SK-N-MC (cell line): ENCODE measurements around the gene RAN.
"Not testable (repeated sequence)": the region's sequence is repeated elsewhere in the genome, so short reads cannot be mapped to it uniquely, and the experiment has no call there.

ENCODE experiments used
- DNase-seq: peaks from one replicate; pipeline ENCODE4 v3.0.0-alpha.2; 2011; ENCODE audit warnings: low read depth, low spot score
- H3K27ac ChIP-seq: fragments of 200-600 bp; sonication (generic); 2 replicates; pipeline ENCODE4 v1.5.1; 2016; ENCODE audit warnings: mixed run types
- H3K36me3 ChIP-seq: fragments of 200-600 bp; sonication (generic); 2 replicates; pipeline ENCODE4 v1.6.1; 2017; ENCODE audit warnings: antibody characterized with exemption, low read length, mixed read lengths; ENCODE audit not compliant: insufficient read depth
- H3K4me3 ChIP-seq: fragments of 200-600 bp; sonication (generic); 2 replicates; pipeline ENCODE4 v1.5.1; 2016
- H3K9ac ChIP-seq: fragments of 200-600 bp; sonication (generic); 2 replicates; pipeline ENCODE4 v1.8.0; 2017; ENCODE audit warnings: mixed run types, mixed read lengths; ENCODE audit not compliant: insufficient read length
- H3K9me3 ChIP-seq: fragments of 200-600 bp; sonication (generic); 2 replicates; pipeline ENCODE4 v1.6.1; 2017; ENCODE audit warnings: low read depth, mild to moderate bottlenecking, antibody characterized with exemption, low read length, moderate library complexity, mixed read lengths
- EZH2 ChIP-seq: fragments of 200-600 bp; sonication (generic); IDR thresholded peaks from one replicate; pipeline ENCODE4 v1.6.1; 2017; ENCODE audit warnings: antibody characterized with exemption
- FOXP2 ChIP-seq: optimal IDR thresholded peaks from 2 replicates; pipeline ENCODE3; 2011; ENCODE audit warnings: mild to moderate bottlenecking, moderate library complexity; ENCODE audit not compliant: insufficient read depth; ENCODE audit errors: extremely low read length, control extremely low read depth
- POLR2AphosphoS5 ChIP-seq: IDR thresholded peaks from 2 replicates; pipeline ENCODE4 v1.6.1; 2012; ENCODE audit warnings: mild to moderate bottlenecking, low read depth, low read length, borderline replicate concordance

Gene RAN

DNA sequence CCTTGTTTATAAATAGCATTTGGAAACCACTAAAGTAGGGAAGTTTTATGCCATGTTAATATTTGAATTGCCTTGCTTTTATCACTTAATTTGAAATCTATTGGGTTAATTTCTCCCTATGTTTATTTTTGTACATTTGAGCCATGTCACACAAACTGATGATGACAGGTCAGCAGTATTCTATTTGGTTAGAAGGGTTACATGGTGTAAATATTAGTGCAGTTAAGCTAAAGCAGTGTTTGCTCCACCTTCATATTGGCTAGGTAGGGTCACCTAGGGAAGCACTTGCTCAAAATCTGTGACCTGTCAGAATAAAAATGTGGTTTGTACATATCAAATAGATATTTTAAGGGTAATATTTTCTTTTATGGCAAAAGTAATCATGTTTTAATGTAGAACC, 4.4 kb downstream of the RAN start:
- Histone ChIP-seq H3K9ac (no peak overlapping the region), H3K9me3 (no peaks in the 10 kb centered on the region), H3K27ac (no peak overlapping the region), H3K36me3 (peaks cover 50% of the 10 kb centered on the region), H3K4me3 (no peak overlapping the region)
- TF ChIP-seq POLR2AphosphoS5 = no peak
- TF ChIP-seq FOXP2 = no peak
- no peak for TF ChIP-seq EZH2
- DNase-seq = no peak

- Histone ChIP-seq H3K36me3 (peaks cover 50% of the 10 kb centered on the region), H3K27ac (no peak overlapping the region), H3K9me3 (no peaks in the 10 kb centered on the region), H3K4me3 (no peak overlapping the region), H3K9ac (no peak overlapping the region)
- DNase-seq = no peak
- TF ChIP-seq POLR2AphosphoS5 (no peak), EZH2 (no peak), FOXP2 (no peak)
Measured at GRCh38 chr12:130876758-130877157, 4.9 kb downstream of the RAN start.

DNA sequence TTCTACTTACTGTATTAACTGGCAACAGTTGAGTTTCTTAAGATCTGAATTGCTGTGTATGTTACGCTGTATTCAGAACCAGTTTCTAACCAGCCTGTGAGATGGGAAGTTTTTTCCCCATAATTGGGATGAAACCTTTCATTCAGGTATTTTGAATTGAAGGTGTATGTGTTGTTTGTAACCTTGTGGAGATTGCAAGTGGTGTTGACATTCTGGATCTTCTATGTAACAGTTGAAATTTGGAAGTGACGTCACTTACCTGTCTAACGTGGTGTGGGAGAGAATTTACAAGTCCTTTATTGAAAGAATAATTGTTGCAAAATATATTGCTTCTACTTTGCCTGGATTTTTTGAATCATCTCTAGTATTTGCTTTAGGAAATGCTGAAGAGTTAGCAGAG, 5.5 kb downstream of the RAN start:
- TF ChIP-seq FOXP2 (no peak), POLR2AphosphoS5 (peak; percentile 36; the same call in 1 of the 2 replicates)
- Histone ChIP-seq H3K4me3 (no peak overlapping the region), H3K27ac (0 out of 2 replicates have a peak overlapping the region, but pooled peaks have one; percentile 43), H3K9ac (no peak overlapping the region), H3K36me3 (peaks cover 50% of the 10 kb centered on the region), H3K9me3 (no peaks in the 10 kb centered on the region)
- no peak for DNase-seq

DNA sequence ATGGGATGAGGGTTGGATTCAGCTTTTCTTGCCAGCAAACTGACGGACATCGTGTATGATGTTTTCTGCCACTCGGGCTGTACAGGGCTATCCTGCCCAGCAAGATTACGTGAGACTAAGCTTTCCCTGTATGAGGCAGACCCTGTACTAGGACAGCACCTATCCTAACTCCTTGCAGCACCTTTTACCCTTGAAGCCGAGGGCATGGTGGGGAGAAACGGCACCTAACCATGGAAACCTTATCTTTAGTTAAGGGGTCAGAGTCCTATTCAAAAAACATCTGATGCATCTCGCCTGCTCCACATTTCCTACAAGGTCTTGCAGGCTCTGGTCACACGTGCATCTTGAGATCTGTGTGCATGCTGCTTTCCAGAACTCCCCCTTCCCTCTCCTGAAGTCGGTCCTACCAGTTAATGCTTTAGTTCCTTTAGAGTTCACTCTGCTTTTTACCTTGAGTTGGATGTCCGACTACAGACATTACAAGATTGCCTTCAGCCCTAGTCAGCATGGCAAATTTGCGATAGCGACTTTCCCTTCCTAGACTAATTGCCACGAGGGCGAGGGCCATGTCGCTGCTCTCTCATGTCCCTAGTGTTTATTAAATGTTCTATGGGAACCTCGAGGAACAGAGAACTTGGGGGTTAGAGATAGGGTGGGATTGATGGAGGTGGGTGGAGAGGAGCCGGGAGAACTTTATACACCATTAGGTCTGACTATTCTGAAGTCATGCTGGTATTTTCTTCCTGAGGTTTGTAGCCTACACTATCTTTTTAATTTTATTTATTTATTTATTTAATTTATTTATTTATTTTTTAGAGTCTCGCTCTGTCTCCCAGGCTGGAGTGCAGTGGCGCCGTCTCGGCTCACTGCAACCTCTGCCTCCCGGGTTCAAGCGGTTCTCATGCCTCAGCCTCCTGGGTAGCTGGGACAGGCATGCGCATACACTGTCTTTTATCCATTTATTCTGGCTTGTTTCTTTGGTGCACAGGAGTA, 6.6 kb downstream of the RAN start:
- peaks cover 39% of the 10 kb centered on the region for H3K36me3 ChIP-seq
- no peak overlapping the region for H3K4me3 ChIP-seq
- H3K9me3 ChIP-seq = no peaks in the 10 kb centered on the region
- peak overlapping the region; percentile 57 for H3K27ac ChIP-seq
- TF ChIP-seq FOXP2 (no peak), POLR2AphosphoS5 (peak; percentile 67)
- no peak overlapping the region for H3K9ac ChIP-seq
- DNase-seq = no peak

DNA sequence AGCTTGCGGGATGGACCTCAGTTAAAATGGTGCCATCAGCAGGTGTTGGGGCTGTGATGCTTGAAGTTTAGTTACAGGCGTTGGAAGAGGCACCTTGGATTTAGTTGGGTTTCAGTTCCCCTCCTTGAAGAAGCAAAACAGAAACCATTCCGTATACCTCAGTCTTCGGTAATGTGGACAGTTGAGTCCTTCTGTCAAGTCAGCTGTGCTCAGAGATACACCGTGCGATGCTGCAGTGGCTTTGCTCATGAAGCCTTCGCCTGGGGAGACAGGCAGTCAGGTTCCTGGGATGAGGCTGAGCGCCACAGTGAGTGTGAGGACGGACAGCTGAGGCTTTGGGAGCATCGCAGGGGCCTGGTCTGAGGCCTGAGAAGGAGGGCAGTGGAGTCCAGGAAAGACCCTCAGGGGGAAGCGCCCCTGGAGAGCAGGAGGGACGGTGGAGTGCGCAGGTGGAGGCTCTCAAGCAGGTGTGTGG, 7.4 kb downstream of the RAN start:
- Histone ChIP-seq H3K27ac (no peak overlapping the region), H3K4me3 (no peak overlapping the region), H3K9ac (no peak overlapping the region), H3K36me3 (peaks cover 31% of the 10 kb centered on the region), H3K9me3 (no peaks in the 10 kb centered on the region)
- TF ChIP-seq EZH2 (no peak), POLR2AphosphoS5 (no peak), FOXP2 (no peak)
- DNase-seq = no peak

- H3K4me3 ChIP-seq = peak overlapping the region; percentile 53
- no peaks in the 10 kb centered on the region for H3K9me3 ChIP-seq
- no peak overlapping the region for H3K27ac ChIP-seq
- TF ChIP-seq FOXP2 = no peak
- no peak for TF ChIP-seq EZH2
- no peak for TF ChIP-seq POLR2AphosphoS5
- no peak for DNase-seq
- no peak overlapping the region for H3K9ac ChIP-seq
- peaks cover 25% of the 10 kb centered on the region for H3K36me3 ChIP-seq
Measured at GRCh38 chr12:130879781-130880389, 8.0 kb downstream of the RAN start.

DNA sequence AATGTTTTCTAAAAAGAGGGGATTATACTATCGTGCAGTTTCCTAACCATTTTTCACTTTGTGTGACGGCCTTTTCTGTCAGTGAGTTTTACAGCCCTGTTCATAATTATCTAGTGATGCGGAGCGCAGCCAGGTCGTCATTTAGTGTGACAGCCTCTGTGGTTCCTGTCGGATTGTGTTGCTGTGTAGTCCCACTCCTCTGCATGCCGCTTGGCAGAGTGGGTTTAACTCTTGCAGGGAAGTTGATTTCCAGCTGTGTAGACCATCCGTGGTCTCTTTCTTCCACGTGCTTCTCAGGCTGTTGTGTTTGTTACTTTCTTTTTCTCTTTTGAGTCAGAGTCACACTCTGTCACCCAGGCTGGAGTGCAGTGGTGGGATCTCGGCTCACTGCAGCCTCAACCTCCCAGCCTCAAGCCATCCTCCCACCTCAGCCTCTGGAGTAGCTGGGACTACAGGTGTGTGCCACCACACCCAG, 8.6 kb downstream of the RAN start:
- no peaks in the 10 kb centered on the region for H3K9me3 ChIP-seq
- H3K4me3 ChIP-seq = peak overlapping the region; percentile 53
- no peak overlapping the region for H3K9ac ChIP-seq
- H3K36me3 ChIP-seq = peaks cover 19% of the 10 kb centered on the region
- no peak for DNase-seq
- no peak overlapping the region for H3K27ac ChIP-seq
- TF ChIP-seq EZH2 (no peak), FOXP2 (no peak), POLR2AphosphoS5 (no peak)

DNA sequence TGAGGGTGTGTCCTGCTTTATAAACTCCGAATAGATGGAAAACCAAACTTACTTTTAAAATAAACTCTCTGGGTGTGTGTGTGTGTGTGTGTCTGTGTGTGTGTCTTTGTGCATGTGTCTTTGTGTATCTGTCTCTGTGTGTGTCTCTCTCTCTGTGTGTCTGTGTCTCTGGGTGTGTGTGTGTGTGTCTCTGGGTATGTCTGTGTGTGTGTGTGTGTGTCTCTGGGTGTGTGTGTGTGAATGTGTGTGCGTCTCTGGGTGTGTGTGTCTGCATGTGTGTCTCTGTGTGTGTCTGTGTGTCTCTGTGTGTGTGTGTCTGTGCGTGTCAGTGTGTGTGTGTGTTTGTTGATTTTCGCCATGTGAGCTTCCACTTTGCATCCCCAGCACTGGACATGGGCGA, 9.2 kb downstream of the RAN start:
- Histone ChIP-seq H3K9ac (no peak overlapping the region), H3K36me3 (peaks cover 13% of the 10 kb centered on the region), H3K27ac (no peak overlapping the region), H3K9me3 (no peaks in the 10 kb centered on the region), H3K4me3 (no peak overlapping the region)
- no peak for TF ChIP-seq EZH2
- TF ChIP-seq FOXP2 = no peak
- TF ChIP-seq POLR2AphosphoS5 = no peak
- DNase-seq = no peak

- no peak overlapping the region for H3K4me3 ChIP-seq
- DNase-seq = no peak
- TF ChIP-seq EZH2 (no peak), POLR2AphosphoS5 (no peak), FOXP2 (no peak)
- peaks cover 8% of the 10 kb centered on the region for H3K36me3 ChIP-seq
- no peaks in the 10 kb centered on the region for H3K9me3 ChIP-seq
- H3K9ac ChIP-seq = no peak overlapping the region
- no peak overlapping the region for H3K27ac ChIP-seq
Measured at GRCh38 chr12:130881548-130881947, 9.7 kb downstream of the RAN start.

- not testable (repeated sequence) for H3K27ac ChIP-seq, DNase-seq, H3K9me3 ChIP-seq, H3K4me3 ChIP-seq, H3K9ac ChIP-seq, H3K36me3 ChIP-seq
Measured at GRCh38 chr12:130887190-130887589, 15.3 kb downstream of the RAN start.
